Measurements from ENCODE around the gene IL3RA.
"Not testable (repeated sequence)": the region's sequence is repeated elsewhere in the genome, so short reads cannot be mapped to it uniquely, and the experiment has no call there.

IL3RA gene

GRCh38 chrX:1330605-1331004 is 6.0 kb upstream of the IL3RA start:
- no peak for DNase-seq (ENCODE audit: low spot score)

- not testable (repeated sequence) for DNase-seq (ENCODE audit: low spot score)
Measured at GRCh38 chrX:1332433-1332832, 4.2 kb upstream of the IL3RA start.

- DNase-seq (ENCODE audit: low spot score): no peak
Measured at GRCh38 chrX:1334854-1335253, 1.7 kb upstream of the IL3RA start.

DNA sequence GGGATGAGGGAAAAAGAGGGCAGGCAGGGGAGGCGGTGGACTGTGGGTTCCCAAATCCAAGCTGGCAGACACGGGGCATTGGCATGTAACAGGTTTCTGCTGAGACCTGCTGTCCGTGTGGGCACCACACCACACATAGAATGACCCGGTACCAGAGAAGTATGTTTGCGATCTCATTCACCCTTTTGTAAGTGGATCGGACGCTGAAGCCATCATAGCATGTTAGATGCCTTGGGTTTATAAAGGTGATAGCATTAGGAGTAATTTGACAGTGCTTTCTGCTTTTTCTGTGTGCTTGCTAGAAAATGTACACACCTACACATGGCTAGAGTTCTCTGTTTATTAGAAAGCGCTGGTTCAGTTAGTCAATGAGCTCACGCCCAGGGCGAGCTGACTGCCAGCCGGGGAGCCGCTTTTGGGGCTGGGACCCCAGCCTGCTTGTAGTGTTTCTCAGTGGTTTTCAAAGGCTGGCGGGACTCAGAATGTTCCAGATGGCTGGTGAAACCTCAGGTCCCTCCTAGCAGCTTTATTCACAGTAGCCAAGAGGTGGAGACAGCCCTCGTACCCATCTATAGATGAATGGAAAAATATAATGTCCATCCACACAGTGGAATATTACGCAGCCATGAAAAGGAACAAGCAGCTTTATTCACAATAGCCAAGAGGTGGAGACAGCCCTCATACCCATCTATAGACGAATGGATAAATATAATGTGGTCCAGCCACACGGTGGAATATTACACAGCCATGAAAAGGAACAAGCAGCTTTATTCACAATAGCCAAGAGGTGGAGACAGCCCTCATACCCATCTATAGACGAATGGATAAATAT is 579 bp downstream of the IL3RA start:
- peak; percentile 29 for DNase-seq (ENCODE audit: low spot score)

- DNase-seq (ENCODE audit: low spot score): no peak
Measured at GRCh38 chrX:1341545-1342184, 5.1 kb downstream of the IL3RA start.

DNA sequence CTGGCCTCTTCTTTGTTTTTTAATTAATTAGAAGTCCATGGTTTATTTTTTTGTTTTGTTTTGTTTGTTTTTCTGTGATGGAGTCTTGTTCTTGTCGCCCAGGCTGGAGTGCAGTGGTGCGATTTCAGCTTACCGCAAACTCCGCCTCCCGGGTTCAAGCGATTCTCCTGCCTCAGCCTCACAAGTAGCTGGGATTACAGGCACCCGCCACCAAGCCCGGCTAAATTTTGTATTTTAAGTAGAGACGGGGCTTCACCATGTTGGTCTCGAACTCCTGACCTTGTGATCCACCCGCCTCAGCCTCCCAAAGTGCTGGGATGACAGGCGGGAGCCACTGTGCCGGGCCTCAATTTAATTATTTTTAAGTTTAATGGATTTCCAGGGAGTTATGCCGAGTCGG is 13.0 kb downstream of the IL3RA start:
- DNase-seq (ENCODE audit: low spot score): not testable (repeated sequence)

- no peak for DNase-seq (ENCODE audit: low spot score)
Measured at GRCh38 chrX:1351981-1352714, 15.6 kb downstream of the IL3RA start.

GRCh38 chrX:1354036-1355019 is 17.7 kb downstream of the IL3RA start:
- DNase-seq (ENCODE audit: low spot score): no peak

- no peak for DNase-seq (ENCODE audit: low spot score)
Measured at GRCh38 chrX:1355131-1356046, 18.8 kb downstream of the IL3RA start.

DNA sequence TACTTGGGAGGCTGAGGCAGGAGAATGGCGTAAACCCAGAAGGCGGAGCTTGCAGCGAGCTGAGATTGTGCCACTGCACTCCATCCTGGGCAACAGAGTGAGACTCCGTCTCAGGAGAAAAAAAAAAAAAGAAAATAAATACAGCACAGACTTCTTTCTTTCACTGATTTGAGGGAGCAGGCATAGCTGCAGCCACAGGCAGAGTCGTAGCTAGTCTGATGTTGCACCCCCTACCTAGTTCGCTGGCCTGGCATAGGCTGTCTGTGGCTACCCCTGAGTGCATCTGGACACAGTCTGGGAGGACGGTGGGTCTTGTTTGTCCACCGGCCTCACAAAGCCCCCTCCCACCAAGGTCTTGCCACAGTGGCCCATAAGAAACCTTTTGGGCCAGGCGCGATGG is 21.4 kb downstream of the IL3RA start:
- no peak for DNase-seq (ENCODE audit: low spot score)

- DNase-seq (ENCODE audit: low spot score): no peak
Measured at GRCh38 chrX:1358793-1359476, 22.4 kb downstream of the IL3RA start.

DNA sequence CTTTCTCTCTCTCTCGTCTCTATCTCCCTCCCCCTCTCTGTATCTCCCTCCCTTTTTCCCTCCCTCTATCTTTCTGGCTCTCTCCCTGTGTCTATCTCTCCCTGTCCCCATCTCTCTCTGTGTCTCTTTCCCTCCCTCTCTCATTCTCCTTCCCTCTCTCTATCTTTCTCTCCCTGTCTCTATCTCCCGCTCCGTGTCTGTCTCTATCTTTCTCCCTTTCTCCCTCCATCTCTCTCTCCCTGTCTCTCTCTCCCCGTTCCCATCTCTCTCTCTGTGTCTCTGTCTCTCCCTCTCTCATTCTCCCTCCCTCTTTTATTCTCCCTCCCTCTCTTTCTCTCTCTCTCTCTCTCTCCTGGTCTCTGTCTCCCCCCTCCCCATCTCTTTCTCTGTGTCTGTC is 22.9 kb downstream of the IL3RA start:
- DNase-seq (ENCODE audit: low spot score): no peak

DNA sequence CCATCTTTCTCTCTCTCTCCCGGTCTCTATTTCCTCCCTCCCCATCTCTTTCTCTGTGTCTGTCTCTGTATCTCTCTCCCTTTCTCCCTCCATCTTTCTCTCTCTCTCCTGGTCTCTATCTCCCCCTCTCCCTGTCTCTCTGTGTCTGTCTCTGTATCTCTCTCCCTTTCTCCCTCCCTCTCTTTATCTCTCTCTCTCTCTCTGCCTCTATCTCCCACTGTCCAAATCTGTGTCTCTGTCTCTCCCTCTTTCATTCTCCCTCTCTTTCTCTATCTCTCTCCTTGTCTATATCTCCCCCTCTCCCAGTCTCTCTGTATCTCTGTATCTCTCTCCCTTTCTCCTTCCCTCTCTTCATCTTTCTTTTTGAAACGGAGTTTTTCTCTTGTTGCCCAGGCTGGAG is 23.6 kb downstream of the IL3RA start:
- no peak for DNase-seq (ENCODE audit: low spot score)

- no peak for DNase-seq (ENCODE audit: low spot score)
Measured at GRCh38 chrX:1361275-1361674, 24.7 kb downstream of the IL3RA start.

GRCh38 chrX:1361910-1362309 is 25.3 kb downstream of the IL3RA start:
- DNase-seq (ENCODE audit: low spot score): no peak

GRCh38 chrX:1366363-1366762 is 29.8 kb downstream of the IL3RA start:
- not testable (repeated sequence) for DNase-seq (ENCODE audit: low spot score)

GRCh38 chrX:1368385-1368698 is 31.8 kb downstream of the IL3RA start:
- DNase-seq (ENCODE audit: low spot score): no peak

DNA sequence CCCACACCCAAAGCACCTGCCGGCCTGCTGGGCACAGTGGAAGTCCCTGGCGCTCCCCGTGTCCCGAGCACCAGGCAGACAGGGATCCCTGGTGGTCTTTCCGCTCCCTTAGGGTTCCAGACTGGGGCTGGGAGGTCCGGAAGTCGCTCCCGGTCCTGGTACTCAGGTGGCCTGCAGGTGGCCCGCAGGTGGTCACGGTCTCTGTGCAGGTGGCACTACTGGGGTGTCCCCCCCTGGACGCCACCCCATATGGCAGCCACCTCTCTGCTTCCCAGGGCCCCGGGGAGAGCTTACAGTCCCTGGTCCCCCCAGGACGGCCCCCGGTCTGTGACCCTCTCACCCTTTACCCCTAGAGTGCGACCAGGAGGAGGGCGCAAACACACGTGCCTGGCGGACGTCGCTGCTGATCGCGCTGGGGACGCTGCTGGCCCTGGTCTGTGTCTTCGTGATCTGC is 41.7 kb downstream of the IL3RA start:
- DNase-seq (ENCODE audit: low spot score): no peak

DNA sequence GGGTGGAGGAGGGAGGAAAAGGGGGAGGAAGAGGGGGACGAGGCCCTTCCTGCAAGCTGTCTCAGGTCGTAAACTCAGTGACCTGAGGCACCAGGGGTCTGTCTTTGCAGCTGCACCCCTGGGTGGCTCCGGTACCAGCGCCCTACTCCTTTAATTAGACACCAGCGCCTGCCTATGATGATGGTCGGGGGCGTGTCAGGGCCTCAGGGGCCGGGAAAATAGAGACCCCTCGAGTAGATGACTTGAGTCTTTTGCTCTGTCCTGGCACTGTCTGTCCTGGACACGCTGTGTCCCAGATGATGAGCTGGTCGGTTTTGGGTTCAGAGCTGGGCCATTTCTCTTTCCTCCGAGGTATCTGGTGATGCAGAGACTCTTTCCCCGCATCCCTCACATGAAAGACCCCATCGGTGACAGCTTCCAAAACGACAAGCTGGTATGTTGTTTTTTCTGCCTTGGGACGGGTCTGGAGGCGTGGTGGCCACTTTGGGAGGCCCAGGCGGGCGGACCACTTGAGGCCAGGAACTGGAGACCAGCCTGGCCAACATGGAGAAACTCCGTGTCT is 44.2 kb downstream of the IL3RA start:
- no peak for DNase-seq (ENCODE audit: low spot score)

All from SW480 (cell line).